Fibroblast of skin of right quadriceps (primary cell): Measurements from ENCODE around the gene B4GALNT4.

ENCODE experiments used
- DNase-seq: peaks from one replicate; pipeline ENCODE4 v3.0.0-alpha.2; 2013

Gene B4GALNT4

GRCh38 chr11:425301-425700, 56.0 kb downstream of the B4GALNT4 start:
- DNase-seq, result no peak

GRCh38 chr11:426851-427250, 57.6 kb downstream of the B4GALNT4 start:
- no peak for DNase-seq

- no peak for DNase-seq
Observed at GRCh38 chr11:428295-428694, 59.0 kb downstream of the B4GALNT4 start.

- no peak for DNase-seq
Observed at GRCh38 chr11:429391-429790, 60.1 kb downstream of the B4GALNT4 start.

DNA sequence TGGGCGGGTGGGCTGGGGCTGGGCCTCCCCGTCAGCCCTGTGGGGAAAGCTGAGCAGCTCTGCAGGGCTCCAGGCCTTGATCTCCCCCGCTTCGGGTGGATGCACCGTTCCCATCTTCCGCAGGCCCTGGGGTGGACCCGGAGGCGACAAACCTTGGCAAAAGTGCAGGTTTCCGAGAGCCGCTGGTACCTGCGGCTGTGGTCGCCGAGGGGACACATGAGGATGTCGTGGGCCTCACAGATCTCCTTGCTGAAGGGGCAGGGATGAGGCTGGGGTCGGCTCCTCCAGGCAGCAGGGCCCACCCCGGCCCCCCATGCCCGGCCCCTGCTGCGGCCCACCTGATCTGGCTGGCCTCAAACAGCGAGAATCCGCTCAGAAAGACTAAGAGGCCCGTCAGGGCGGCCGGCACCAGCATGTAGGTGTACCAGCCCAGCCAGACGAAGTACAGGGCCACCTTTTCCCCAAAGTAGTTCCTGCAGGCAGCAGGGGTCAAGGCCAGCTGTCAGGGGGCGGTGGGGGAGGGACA, 60.7 kb downstream of the B4GALNT4 start:
- DNase-seq, result no peak
